HepG2 (cell line): Measurements from ENCODE around the gene TCP11L1. TPM values are rescaled to one million over a fixed set of nuclear protein-coding genes. Genes with fewer than 3 reads are reported as not detected.

ENCODE experiments used
- ATF2 ChIP-seq: sonication (generic); formaldehyde crosslinking; IDR thresholded peaks from 2 replicates; pipeline ENCODE4 v1.4.0; 2020; ENCODE audit warnings: missing genetic modification reagents
- BATF2 ChIP-seq: sonication (generic); formaldehyde crosslinking; IDR thresholded peaks from 2 replicates; pipeline ENCODE4 v1.8.0; 2022; ENCODE audit warnings: mild to moderate bottlenecking, missing genetic modification reagents, moderate library complexity
- BHLHE40 ChIP-seq: IDR thresholded peaks from 2 replicates; pipeline ENCODE4 v1.6.1; 2011; ENCODE audit warnings: low read length, improper control_type of control experiment
- GPBP1L1 ChIP-seq: sonication (generic); formaldehyde crosslinking; IDR thresholded peaks from 2 replicates; pipeline ENCODE4 v1.5.0; 2020; ENCODE audit warnings: mild to moderate bottlenecking, missing genetic modification reagents
- MEIS1 ChIP-seq: sonication (generic); formaldehyde crosslinking; IDR thresholded peaks from 2 replicates; pipeline ENCODE4 v1.9.0; 2021; ENCODE audit warnings: mild to moderate bottlenecking, missing genetic modification reagents, moderate library complexity, borderline replicate concordance
- NFIC ChIP-seq: IDR thresholded peaks from 2 replicates; pipeline ENCODE4 v1.6.1; 2012; ENCODE audit warnings: mild to moderate bottlenecking, low read length, inconsistent platforms
- RXRA ChIP-seq: sonication (generic); formaldehyde crosslinking; IDR thresholded peaks from 2 replicates; pipeline ENCODE4 v1.5.1; 2020; ENCODE audit warnings: missing genetic modification reagents
- TBX3 ChIP-seq: fragments of 450-650 bp; IDR thresholded peaks from 2 replicates; pipeline ENCODE4 v1.6.1; 2017; ENCODE audit warnings: antibody characterized with exemption, mild to moderate bottlenecking, inconsistent platforms, borderline replicate concordance
- THAP7 ChIP-seq: sonication (generic); formaldehyde crosslinking; IDR thresholded peaks from 2 replicates; pipeline ENCODE4 v1.8.1; 2023; ENCODE audit warnings: mild to moderate bottlenecking, missing genetic modification reagents
- TRAFD1 ChIP-seq: sonication (generic); formaldehyde crosslinking; IDR thresholded peaks from 2 replicates; pipeline ENCODE4 v1.5.1; 2020; ENCODE audit warnings: missing genetic modification reagents, mild to moderate bottlenecking, borderline replicate concordance
- ZBTB38 ChIP-seq: sonication (generic); formaldehyde crosslinking; IDR thresholded peaks from 2 replicates; pipeline ENCODE4 v1.5.1; 2020; ENCODE audit warnings: mild to moderate bottlenecking, missing genetic modification reagents
- ZFP91 ChIP-seq: sonication (generic); formaldehyde crosslinking; IDR thresholded peaks from 2 replicates; pipeline ENCODE4 v1.9.0; 2022; ENCODE audit warnings: missing genetic modification reagents, mild to moderate bottlenecking, borderline replicate concordance
- ZNF124 ChIP-seq: sonication (generic); formaldehyde crosslinking; IDR thresholded peaks from 2 replicates; pipeline ENCODE4 v1.4.0; 2020; ENCODE audit warnings: missing genetic modification reagents
- ZNF460 ChIP-seq: sonication (generic); formaldehyde crosslinking; IDR thresholded peaks from 2 replicates; pipeline ENCODE4 v1.5.1; 2020; ENCODE audit warnings: missing genetic modification reagents, mild to moderate bottlenecking, borderline replicate concordance
- ZNF557 ChIP-seq: sonication (generic); formaldehyde crosslinking; IDR thresholded peaks from 2 replicates; pipeline ENCODE4 v1.4.0; 2020; ENCODE audit warnings: missing genetic modification reagents
- ZNF616 ChIP-seq: sonication (generic); formaldehyde crosslinking; IDR thresholded peaks from 2 replicates; pipeline ENCODE4 v1.5.0; 2020; ENCODE audit warnings: low read depth, mild to moderate bottlenecking, missing genetic modification reagents
- ZNF790 ChIP-seq: sonication (generic); formaldehyde crosslinking; IDR thresholded peaks from 2 replicates; pipeline ENCODE4 v1.8.0; 2022; ENCODE audit warnings: missing genetic modification reagents, mild to moderate bottlenecking, borderline replicate concordance
- ZSCAN21 ChIP-seq: sonication (generic); formaldehyde crosslinking; IDR thresholded peaks from 2 replicates; pipeline ENCODE4 v1.8.0; 2022; ENCODE audit warnings: mild to moderate bottlenecking, missing genetic modification reagents, moderate library complexity, borderline replicate concordance
- ZSCAN25 ChIP-seq: sonication (generic); formaldehyde crosslinking; IDR thresholded peaks from 2 replicates; pipeline ENCODE4 v1.8.0; 2022; ENCODE audit warnings: mild to moderate bottlenecking, missing genetic modification reagents
- polyA plus RNA-seq, 8 experiments: library from polyadenylated mRNA; depleted of rRNA in 3 of 8; stranded (reverse) in 7 of 8; unstranded in 1 of 8; fragments of >200 nt; fragmentation: Illumina TruSeq in 4 of 8; extraction: Trizol in 4 of 8; gene quantifications; 2 replicates each; pipeline versions ENCODE4 v1.2.1 to v1.2.3, GENCODE V29; 2011 to 2016; ENCODE audit warnings: low read depth in 4 of 8, missing spikeins in 1 of 8, mixed read lengths in 1 of 8; ENCODE audit not compliant: insufficient read depth in 1 of 8
- total RNA-seq, 5 experiments: library from RNA; depleted of rRNA; stranded (reverse); fragments of >200 nt; fragmentation: Illumina TruSeq; extraction: Trizol; gene quantifications; 2 replicates each; pipeline ENCODE4 v1.2.3, GENCODE V29; 2016; ENCODE audit warnings: low read depth in 1 of 5

The TCP11L1 gene
- total and polyA plus RNA-seq, 2 of the 13 experiments (the other 11 are each of a cell fraction or from before 2014, with no cell fraction given) = 7.9 to 10.1 TPM

GRCh38 chr11:33015621-33016551 lies 23.5 kb upstream of the TCP11L1 start, which contains the start of gene DEPDC7 (continued):
- peak; percentile 24 for TF ChIP-seq ATF2
- TF ChIP-seq ZNF616 (CRISPR knock-in tag) = peak; percentile 90; the same call in 1 of the 2 replicates
- peak; percentile 68 for TF ChIP-seq ZSCAN21
- 0 out of 2 replicates have a peak, but pooled peaks have one; percentile 56 for TF ChIP-seq BATF2 (CRISPR knock-in tag)
- peak; percentile 25; the same call in 1 of the 2 replicates for TF ChIP-seq NFIC
- TF ChIP-seq ZNF124 = peak; percentile 82; the same call in 1 of the 2 replicates
- TF ChIP-seq TBX3 = no peak
- peak; percentile 89 for TF ChIP-seq ZNF460 (CRISPR knock-in tag)
- TF ChIP-seq ZBTB38 (CRISPR knock-in tag) = peak; percentile 70; the same call in 1 of the 2 replicates
- peak; percentile 75 for TF ChIP-seq ZFP91 (CRISPR knock-in tag)
- TF ChIP-seq BHLHE40 = peak; percentile 77
- peak; percentile 55; the same call in 1 of the 2 replicates for TF ChIP-seq RXRA (CRISPR knock-in tag)
- TF ChIP-seq THAP7 (CRISPR knock-in tag) = peak; percentile 83
- no peak for TF ChIP-seq MEIS1 (CRISPR knock-in tag)
- TF ChIP-seq ZNF790 (CRISPR knock-in tag) = peak; percentile 40; the same call in 1 of the 2 replicates
- TF ChIP-seq GPBP1L1 (CRISPR knock-in tag) = no peak
- TF ChIP-seq ZNF557 (CRISPR knock-in tag) = 0 out of 2 replicates have a peak, but pooled peaks have one; percentile 5
- no peak; the same call in 1 of the 2 replicates for TF ChIP-seq TRAFD1 (CRISPR knock-in tag)
- peak; percentile 21; the same call in 1 of the 2 replicates for TF ChIP-seq ZSCAN25 (CRISPR knock-in tag)
